GM19238 (cell line): ENCODE measurements around the gene RBBP8NL.

Experiments used
- DNase-seq: peaks from one replicate; pipeline ENCODE4 v3.0.0; 2011; ENCODE audit warnings: low spot score; ENCODE audit not compliant: insufficient read length

The RBBP8NL gene

GRCh38 chr20:62363920-62364851, 63.2 kb downstream of the RBBP8NL start:
- no peak for DNase-seq

DNA sequence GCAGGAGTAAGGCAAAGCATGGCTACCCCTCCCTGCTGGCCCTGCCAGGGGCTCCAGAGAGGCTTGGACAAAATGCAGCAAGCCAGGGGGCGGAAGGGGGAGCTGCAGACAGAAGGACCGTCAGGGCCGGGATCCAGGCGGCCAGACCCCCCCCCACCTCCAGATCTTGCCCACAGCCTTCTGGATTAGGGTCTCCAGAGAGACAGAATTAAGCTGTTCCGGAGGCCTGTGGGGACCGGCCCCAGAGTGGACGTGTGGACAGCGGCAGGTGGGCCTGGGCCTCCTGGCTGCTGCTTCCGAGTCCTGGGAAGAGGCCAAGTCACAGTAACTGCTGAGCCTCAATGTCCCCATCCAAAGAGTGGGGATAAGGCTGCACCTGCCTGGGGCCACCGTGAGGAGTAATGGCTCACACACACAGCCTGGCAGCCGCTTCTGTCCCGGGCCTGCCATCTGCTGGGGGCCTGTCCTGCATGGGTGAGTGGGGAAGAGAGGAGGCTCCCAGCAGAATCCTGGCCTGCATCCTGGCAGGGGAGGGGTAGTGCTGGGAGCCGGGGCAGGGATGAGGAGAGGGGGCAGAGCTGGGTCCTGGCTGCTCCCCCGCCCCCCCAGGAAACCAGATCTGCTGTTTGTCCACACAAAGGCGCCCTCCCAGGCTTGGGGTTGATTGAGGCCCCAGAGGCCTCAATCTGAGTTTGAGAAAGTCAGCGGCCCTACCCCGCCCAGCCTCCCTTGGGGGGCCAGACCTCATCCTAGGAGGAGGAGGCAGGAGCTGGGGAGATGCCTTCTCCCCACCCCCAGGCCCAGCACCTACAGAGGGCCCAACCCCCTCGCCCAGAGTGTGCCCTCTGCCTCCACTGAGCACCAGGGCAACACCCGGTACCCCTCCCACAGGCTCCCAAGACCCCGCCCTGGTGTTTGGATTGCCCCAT, 64.1 kb downstream of the RBBP8NL start:
- no peak for DNase-seq

GRCh38 chr20:62362590-62362940, 64.8 kb downstream of the RBBP8NL start:
- no peak for DNase-seq

- DNase-seq = no peak
Observed at GRCh38 chr20:62361799-62362589, 65.3 kb downstream of the RBBP8NL start.

GRCh38 chr20:62360854-62361798, 66.2 kb downstream of the RBBP8NL start:
- DNase-seq = no peak
